Keratinocyte (primary cell): ENCODE measurements around the gene SLX4IP. TPM values are rescaled to one million over a fixed set of nuclear protein-coding genes. Genes with fewer than 3 reads are reported as not detected.

Experiments
- DNase-seq: peaks from one replicate; pipeline ENCODE4 v3.0.0-alpha.2; 2011; ENCODE audit warnings: low read depth, missing footprints, low spot score
- FAIRE-seq: peaks from 2 replicates; lab custom pipeline; 2011; peaks lifted over from hg19 to GRCh38; lab: Jason Lieb, UNC
- H2AFZ ChIP-seq: 2 replicates; pipeline ENCODE4 v1.6.0; 2012; ENCODE audit warnings: low read length, control low read depth, inconsistent platforms; ENCODE audit not compliant: control insufficient read depth
- H3K27ac ChIP-seq: 2 replicates; pipeline ENCODE4 v1.5.1; 2011; ENCODE audit warnings: low read length; ENCODE audit not compliant: control insufficient read depth, insufficient read depth
- H3K27me3 ChIP-seq: 3 replicates; pipeline ENCODE4 v1.6.0; 2011; ENCODE audit warnings: low read length; ENCODE audit not compliant: control insufficient read depth, insufficient read depth; ENCODE audit errors: extremely low read depth
- H3K36me3 ChIP-seq, 2 experiments: 2 replicates in 1 of 2; 3 replicates in 1 of 2; pipeline ENCODE4 v1.5.1; 2011; ENCODE audit warnings: low read length in 2 of 2, mild to moderate bottlenecking in 1 of 2; ENCODE audit not compliant: control insufficient read depth in 2 of 2, insufficient read depth in 2 of 2; ENCODE audit errors: extremely low read depth in 1 of 2
- H3K4me1 ChIP-seq: 3 replicates; pipeline ENCODE4 v1.5.1; 2011; ENCODE audit warnings: low read length; ENCODE audit not compliant: control insufficient read depth, insufficient read depth; ENCODE audit errors: extremely low read depth
- H3K4me2 ChIP-seq: 3 replicates; pipeline ENCODE4 v1.6.0; 2011; ENCODE audit warnings: low read depth, low read length; ENCODE audit not compliant: control insufficient read depth, insufficient read depth; ENCODE audit errors: extremely low read depth
- H3K4me3 ChIP-seq, 3 experiments: fragments of 200-600 bp in 1 of 3; sonication (generic) in 1 of 3; 2 replicates in 2 of 3; 3 replicates in 1 of 3; pipeline ENCODE4 v1.5.1; 2011 to 2016; ENCODE audit warnings: low read length in 3 of 3, mild to moderate bottlenecking in 3 of 3, control low read depth in 2 of 3, inconsistent platforms in 1 of 3, low read depth in 1 of 3, mixed read lengths in 1 of 3, mixed run types in 1 of 3, moderate library complexity in 1 of 3; ENCODE audit not compliant: control insufficient read depth in 2 of 3, insufficient read depth in 2 of 3; ENCODE audit errors: extremely low read depth in 1 of 3
- H3K79me2 ChIP-seq: 2 replicates; pipeline ENCODE4 v1.6.0; 2012; ENCODE audit warnings: low read length; ENCODE audit not compliant: control insufficient read depth, insufficient read depth
- H3K9ac ChIP-seq: 3 replicates; pipeline ENCODE4 v1.6.0; 2011; ENCODE audit warnings: low read length; ENCODE audit not compliant: control insufficient read depth, insufficient read depth; ENCODE audit errors: extremely low read depth
- H3K9me1 ChIP-seq: 3 replicates; pipeline ENCODE4 v1.6.0; 2011; ENCODE audit warnings: low read length; ENCODE audit not compliant: control insufficient read depth, insufficient read depth; ENCODE audit errors: extremely low read depth
- H3K9me3 ChIP-seq: 2 replicates; pipeline ENCODE4 v1.5.1; 2012; ENCODE audit warnings: low read depth, low read length; ENCODE audit not compliant: control insufficient read depth
- H4K20me1 ChIP-seq: 3 replicates; pipeline ENCODE4 v1.6.0; 2011; ENCODE audit warnings: low read length; ENCODE audit not compliant: control insufficient read depth, insufficient read depth; ENCODE audit errors: extremely low read depth
- CTCF ChIP-seq, 3 experiments: IDR thresholded peaks in 1 of 3; conservative IDR thresholded peaks in 1 of 3; optimal IDR thresholded peaks in 1 of 3; 2 replicates in 2 of 3; 3 replicates in 1 of 3; pipeline versions ENCODE3 to v1.5.1; 2011; ENCODE audit warnings: low read length in 3 of 3, mild to moderate bottlenecking in 3 of 3, moderate library complexity in 2 of 3, control low read depth in 1 of 3, inconsistent platforms in 1 of 3; ENCODE audit not compliant: insufficient read depth in 2 of 3; ENCODE audit errors: extremely low read depth in 1 of 3
- EZH2 ChIP-seq: IDR thresholded peaks from one replicate; pipeline ENCODE4 v1.6.1; 2012; ENCODE audit warnings: inconsistent platforms, mild to moderate bottlenecking, low read length, moderate library complexity
- dilution Hi-C: fragments of 300-500 bp; cut with MboI; formaldehyde crosslinking; loops from one replicate; pipeline ENCODE4 v1.7.0; 2020; ENCODE audit warnings: low sequenced_read_pairs; ENCODE audit not compliant: extremely low pct_ligation_motif_present
- polyA plus RNA-seq, 5 experiments: library from polyadenylated mRNA; depleted of rRNA in 3 of 5; stranded (reverse) in 3 of 5; stranded (forward) in 1 of 5; unstranded in 1 of 5; fragments of >200 nt; gene quantifications; 1 replicate in 1 of 5; 2 replicates in 3 of 5; 3 replicates in 1 of 5; pipeline versions ENCODE4 v1.2.1 to v1.2.3, GENCODE V29; 2011 to 2012; ENCODE audit warnings: missing spikeins in 2 of 5, low read depth in 1 of 5, low replicate concordance in 1 of 5

The SLX4IP gene
- polyA plus RNA-seq, 1 donor (not counting 4 experiments of a cell fraction or from before 2014, with no cell fraction given) = 3.0 TPM

- Histone ChIP-seq H3K4me2 (no peak overlapping the region), H3K27ac (no peak overlapping the region), H3K9me3 (peaks cover 2% of the 10 kb centered on the region), H3K27me3 (no peaks in the 10 kb centered on the region), H3K9ac (no peak overlapping the region), H2AFZ (no peak overlapping the region), H3K4me1 (no peaks in the 10 kb centered on the region), H3K36me3 (no peaks in the 10 kb centered on the region), H4K20me1 (no peaks in the 10 kb centered on the region), H3K79me2 (peaks cover 13% of the 10 kb centered on the region), H3K9me1 (no peaks in the 10 kb centered on the region), H3K4me3 (no peak overlapping the region)
- dilution Hi-C loops = no loop called here
- TF ChIP-seq EZH2 (no peak), CTCF (optimal IDR thresholded peaks at IDR 0.05 in 1 of 3, IDR thresholded peaks at IDR 0.05 in 1 of 3, conservative IDR thresholded peaks at IDR 0.05 in 1 of 3; ENCODE audit: extremely low read depth in 1 of 3, insufficient read depth in 2 of 3, low read length in 3 of 3) (no peak)
- FAIRE-seq (no peak), DNase-seq (no peak)
Measured at GRCh38 chr20:10462516-10462915, 27.4 kb downstream of the SLX4IP start.

- dilution Hi-C loops = no loop called here
- DNase-seq = no peak
- no peaks in the 10 kb centered on the region for H3K9me1 ChIP-seq
Measured at GRCh38 chr20:10463622-10464021, 28.5 kb downstream of the SLX4IP start.

More at GRCh38 chr20:10463622-10464021, 28.5 kb downstream of the SLX4IP start:
- no peak for TF ChIP-seq EZH2
- TF ChIP-seq CTCF (optimal IDR thresholded peaks at IDR 0.05 in 1 of 3, IDR thresholded peaks at IDR 0.05 in 1 of 3, conservative IDR thresholded peaks at IDR 0.05 in 1 of 3; ENCODE audit: extremely low read depth in 1 of 3, insufficient read depth in 2 of 3, low read length in 3 of 3) = no peak
- Histone ChIP-seq H2AFZ (no peak overlapping the region), H4K20me1 (no peaks in the 10 kb centered on the region), H3K27ac (no peak overlapping the region), H3K9me3 (peaks cover 2% of the 10 kb centered on the region), H3K79me2 (peaks cover 9% of the 10 kb centered on the region), H3K4me1 (no peaks in the 10 kb centered on the region), H3K36me3 (no peaks in the 10 kb centered on the region), H3K27me3 (no peaks in the 10 kb centered on the region), H3K9ac (no peak overlapping the region), H3K4me2 (no peak overlapping the region), H3K4me3 (no peak overlapping the region)
- no peak for FAIRE-seq
